GM18870 (cell line): ENCODE data around the gene CACNA2D4.

Experiments used
- ATAC-seq: cut with Tn5 transposase; IDR thresholded peaks from one replicate; pipeline ENCODE4 v1.9.1; 2021; ENCODE audit warnings: moderate library complexity; ENCODE audit not compliant: unreplicated experiment

The CACNA2D4 gene

GRCh38 chr12:1758887-1759286 is 159.6 kb downstream of the CACNA2D4 start:
- ATAC-seq, result no peak

DNA sequence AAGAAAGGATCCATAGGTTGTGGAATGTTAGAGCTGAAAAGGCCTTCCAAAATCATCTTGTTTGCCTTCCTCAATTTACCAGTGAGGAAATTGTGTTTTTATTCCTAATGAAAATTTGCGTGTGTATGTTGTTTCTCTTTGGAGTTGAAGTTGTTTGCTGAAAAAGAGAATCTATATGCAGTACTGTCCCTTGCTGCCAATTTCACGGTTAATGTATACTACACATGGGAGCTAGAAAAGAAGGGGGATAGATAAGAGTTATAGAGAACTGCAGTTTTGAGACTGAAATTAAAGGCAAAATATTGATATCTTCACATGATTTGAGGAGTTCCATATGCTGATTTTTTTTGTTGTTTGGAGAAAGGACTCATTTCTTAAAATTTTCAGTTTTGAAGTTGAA is 160.1 kb downstream of the CACNA2D4 start:
- no peak for ATAC-seq

DNA sequence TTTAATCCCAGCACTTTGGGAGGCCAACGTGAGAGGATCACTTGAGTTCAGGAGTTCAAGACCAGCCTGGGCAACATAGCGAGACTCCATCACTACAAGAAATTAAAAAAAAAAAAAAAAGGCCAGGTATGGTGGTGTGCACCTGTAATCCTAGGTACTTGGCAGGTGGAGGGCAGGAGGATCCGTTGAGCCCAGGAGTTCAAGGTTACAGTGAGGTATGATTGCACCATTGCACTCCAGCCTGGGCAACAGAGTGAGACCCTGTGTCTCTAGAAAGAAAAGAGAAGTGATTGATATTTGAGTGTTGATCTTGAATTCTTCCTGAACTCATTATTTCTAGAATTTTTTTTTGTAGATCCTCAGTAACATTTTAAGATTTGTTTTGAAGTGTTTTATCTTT is 168.2 kb downstream of the CACNA2D4 start:
- no peak for ATAC-seq

GRCh38 chr12:1749019-1749418 is 169.4 kb downstream of the CACNA2D4 start:
- ATAC-seq, result no peak

DNA sequence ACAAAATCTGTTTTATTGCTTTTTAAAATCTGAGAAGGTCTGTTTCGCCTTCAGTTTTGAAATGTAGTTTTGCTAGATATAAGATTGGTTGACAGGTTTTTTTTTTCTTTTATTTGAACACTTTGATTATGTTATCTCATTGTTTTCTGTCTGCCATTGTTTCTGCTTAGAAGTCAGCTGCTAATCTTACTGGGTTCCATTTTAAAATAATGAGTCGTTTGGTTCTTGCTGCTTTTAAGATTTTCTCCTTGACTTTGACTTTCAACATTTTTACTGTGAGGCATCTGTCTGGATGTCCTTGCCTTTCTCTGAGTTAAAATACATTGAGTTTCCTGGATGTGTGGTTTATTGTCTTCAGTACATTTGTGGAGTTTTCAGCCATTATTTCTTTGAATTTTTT is 170.8 kb downstream of the CACNA2D4 start:
- ATAC-seq, result no peak

DNA sequence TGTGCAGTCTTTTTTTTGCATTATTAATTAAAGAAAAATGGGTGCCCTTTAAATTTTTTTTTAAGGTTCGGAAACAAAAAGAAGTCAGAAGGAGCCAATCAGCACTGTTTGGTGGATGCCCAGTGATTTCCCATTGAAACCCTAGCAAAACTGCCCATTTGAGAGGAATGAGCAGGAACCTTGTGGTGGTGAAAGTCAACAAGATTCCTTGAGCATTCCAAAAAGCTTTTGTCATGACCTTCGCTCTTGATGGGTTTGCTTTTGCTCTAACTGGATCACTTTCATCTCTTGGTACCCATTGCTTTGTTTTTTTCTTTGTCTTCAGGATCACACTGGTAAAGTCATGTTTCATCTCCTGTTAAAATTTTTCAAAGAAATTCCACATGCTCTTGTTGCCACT is 173.5 kb downstream of the CACNA2D4 start:
- ATAC-seq, result no peak
